Mammary epithelial cell (primary cell): ENCODE data around the gene KAT6B.

Source experiments
- EZH2 ChIP-seq: IDR thresholded peaks from 2 replicates; pipeline ENCODE4 v1.6.1; 2012; ENCODE audit warnings: low read length, inconsistent platforms, borderline replicate concordance
- TF ChIP-seq, protein P1 (sequence below), 2 donors: IDR thresholded peaks in 1 of 2; conservative IDR thresholded peaks in 1 of 2; 2 replicates each; pipeline ENCODE4 v1.5.1; 2011 to 2012; ENCODE audit warnings: inconsistent platforms in 2 of 2, low read length in 2 of 2, mild to moderate bottlenecking in 2 of 2, control low read depth in 1 of 2, low read depth in 1 of 2; ENCODE audit not compliant: insufficient read depth in 1 of 2; ENCODE audit errors: extremely low read depth in 1 of 2

DNA sequence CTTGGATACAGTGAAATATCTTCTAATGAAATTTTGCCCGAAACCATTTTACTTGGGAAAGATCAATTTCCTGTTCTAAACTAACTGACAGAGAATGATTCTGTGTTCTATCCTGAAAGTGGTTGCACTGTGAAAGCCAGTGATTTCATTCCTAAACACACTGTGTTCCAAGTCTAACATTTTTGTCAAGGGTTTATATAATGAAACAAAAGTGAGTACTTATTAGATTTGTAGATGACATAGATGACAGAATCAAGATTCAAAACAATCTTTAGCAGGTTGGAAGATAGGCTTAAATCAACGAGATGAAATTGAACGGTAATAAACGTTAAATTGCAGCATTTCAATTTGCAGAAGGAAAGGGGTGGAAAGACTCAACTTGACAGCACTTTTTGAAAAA, 13.3 kb downstream of the KAT6B start:
- TF ChIP-seq, protein P1, sequence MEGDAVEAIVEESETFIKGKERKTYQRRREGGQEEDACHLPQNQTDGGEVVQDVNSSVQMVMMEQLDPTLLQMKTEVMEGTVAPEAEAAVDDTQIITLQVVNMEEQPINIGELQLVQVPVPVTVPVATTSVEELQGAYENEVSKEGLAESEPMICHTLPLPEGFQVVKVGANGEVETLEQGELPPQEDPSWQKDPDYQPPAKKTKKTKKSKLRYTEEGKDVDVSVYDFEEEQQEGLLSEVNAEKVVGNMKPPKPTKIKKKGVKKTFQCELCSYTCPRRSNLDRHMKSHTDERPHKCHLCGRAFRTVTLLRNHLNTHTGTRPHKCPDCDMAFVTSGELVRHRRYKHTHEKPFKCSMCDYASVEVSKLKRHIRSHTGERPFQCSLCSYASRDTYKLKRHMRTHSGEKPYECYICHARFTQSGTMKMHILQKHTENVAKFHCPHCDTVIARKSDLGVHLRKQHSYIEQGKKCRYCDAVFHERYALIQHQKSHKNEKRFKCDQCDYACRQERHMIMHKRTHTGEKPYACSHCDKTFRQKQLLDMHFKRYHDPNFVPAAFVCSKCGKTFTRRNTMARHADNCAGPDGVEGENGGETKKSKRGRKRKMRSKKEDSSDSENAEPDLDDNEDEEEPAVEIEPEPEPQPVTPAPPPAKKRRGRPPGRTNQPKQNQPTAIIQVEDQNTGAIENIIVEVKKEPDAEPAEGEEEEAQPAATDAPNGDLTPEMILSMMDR (conservative IDR thresholded peaks at IDR 0.05 in 1 of 2, IDR thresholded peaks at IDR 0.05 in 1 of 2; ENCODE audit: extremely low read depth in 1 of 2, insufficient read depth in 1 of 2, low read depth in 1 of 2, low read length in 2 of 2): no peak
- no peak for TF ChIP-seq EZH2
